ENCODE measurements around the gene CDKN2C.

CDKN2C gene

DNA sequence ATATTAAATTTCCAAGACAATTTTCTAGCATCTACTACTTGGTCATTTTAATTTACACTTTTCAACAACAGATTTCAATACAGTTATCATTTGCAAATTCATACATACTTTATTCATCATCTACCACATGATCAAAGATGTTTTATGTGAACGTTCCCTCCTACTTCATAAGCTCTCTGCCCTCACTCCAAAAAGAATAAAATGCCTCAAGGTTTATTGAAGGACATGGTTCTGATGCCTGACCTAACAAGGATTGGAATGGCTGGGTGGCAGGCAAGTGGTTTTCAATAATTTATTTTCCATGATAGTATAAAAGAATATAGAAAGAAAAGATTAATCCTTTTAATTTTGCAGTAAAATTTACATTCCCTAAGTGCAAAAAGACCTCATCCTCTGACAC is 5.4 kb downstream of the CDKN2C start (continued):
- TF ChIP-seq ZNF623 (tag by site-specific recombination; IDR thresholded peaks at IDR 0.05): no peak

GRCh38 chr1:50976111-50976889 is 6.3 kb downstream of the CDKN2C start:
- no peaks in the 10 kb centered on the region for H3K9me3 ChIP-seq (ENCODE audit: control insufficient read depth, insufficient read depth, low read depth, low read length)
- peak overlapping the region; percentile 98 for H3K4me3 ChIP-seq (ENCODE audit: low read depth, low read length)
- ChIA-PET POLR2A (interaction anchor here (0.9 to 8.1 kb wide), 7 partner anchors 7 to 47 kb away, joined by 3 to 157 read pairs (median 4); partner anchors contain the start of genes CDKN2C and FAF1), CTCF (interaction anchor here (0.6 to 1.3 kb wide), 5 partner anchors 18 to 310 kb away, joined by 3 to 7 read pairs (median 3); no protein-coding TSS in a partner anchor)
- peak overlapping the region; percentile 99 for H3K27ac ChIP-seq (ENCODE audit: extremely low read depth, low read depth, low read length)
- peaks cover 10% of the 10 kb centered on the region; the same call in 1 of the 2 replicates for H3K4me1 ChIP-seq (ENCODE audit: control insufficient read depth, insufficient read depth, low read length)
- peaks cover 0 to 2% of the 10 kb centered on the region in 2 experiments; a peak in 1 of 3 replicates for H3K36me3 ChIP-seq (ENCODE audit: control insufficient read depth in 2 of 2, insufficient read depth in 1 of 2, low read length in 2 of 2)
- TF ChIP-seq ZNF2 (tag by site-specific recombination; IDR thresholded peaks at IDR 0.05): 0 out of 2 replicates have a peak, but pooled peaks have one; percentile 59
- TF ChIP-seq CTCF (tag by site-specific recombination; IDR thresholded peaks at IDR 0.05): peak; percentile 49
- TF ChIP-seq ZNF24 (tag by site-specific recombination; IDR thresholded peaks at IDR 0.05): peak; percentile 72; the same call in 1 of the 2 replicates
- TF ChIP-seq, protein P1, sequence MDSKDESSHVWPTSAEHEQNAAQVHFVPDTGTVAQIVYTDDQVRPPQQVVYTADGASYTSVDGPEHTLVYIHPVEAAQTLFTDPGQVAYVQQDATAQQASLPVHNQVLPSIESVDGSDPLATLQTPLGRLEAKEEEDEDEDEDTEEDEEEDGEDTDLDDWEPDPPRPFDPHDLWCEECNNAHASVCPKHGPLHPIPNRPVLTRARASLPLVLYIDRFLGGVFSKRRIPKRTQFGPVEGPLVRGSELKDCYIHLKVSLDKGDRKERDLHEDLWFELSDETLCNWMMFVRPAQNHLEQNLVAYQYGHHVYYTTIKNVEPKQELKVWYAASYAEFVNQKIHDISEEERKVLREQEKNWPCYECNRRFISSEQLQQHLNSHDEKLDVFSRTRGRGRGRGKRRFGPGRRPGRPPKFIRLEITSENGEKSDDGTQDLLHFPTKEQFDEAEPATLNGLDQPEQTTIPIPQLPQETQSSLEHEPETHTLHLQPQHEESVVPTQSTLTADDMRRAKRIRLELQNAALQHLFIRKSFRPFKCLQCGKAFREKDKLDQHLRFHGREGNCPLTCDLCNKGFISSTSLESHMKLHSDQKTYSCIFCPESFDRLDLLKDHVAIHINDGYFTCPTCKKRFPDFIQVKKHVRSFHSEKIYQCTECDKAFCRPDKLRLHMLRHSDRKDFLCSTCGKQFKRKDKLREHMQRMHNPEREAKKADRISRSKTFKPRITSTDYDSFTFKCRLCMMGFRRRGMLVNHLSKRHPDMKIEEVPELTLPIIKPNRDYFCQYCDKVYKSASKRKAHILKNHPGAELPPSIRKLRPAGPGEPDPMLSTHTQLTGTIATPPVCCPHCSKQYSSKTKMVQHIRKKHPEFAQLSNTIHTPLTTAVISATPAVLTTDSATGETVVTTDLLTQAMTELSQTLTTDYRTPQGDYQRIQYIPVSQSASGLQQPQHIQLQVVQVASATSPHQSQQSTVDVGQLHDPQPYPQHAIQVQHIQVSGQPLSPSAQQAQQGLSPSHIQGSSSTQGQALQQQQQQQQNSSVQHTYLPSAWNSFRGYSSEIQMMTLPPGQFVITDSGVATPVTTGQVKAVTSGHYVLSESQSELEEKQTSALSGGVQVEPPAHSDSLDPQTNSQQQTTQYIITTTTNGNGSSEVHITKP (tag by site-specific recombination; IDR thresholded peaks at IDR 0.05): peak; percentile 44; the same call in 1 of the 2 replicates
- TF ChIP-seq GFI1B (tag by site-specific recombination; IDR thresholded peaks at IDR 0.05): no peak
- TF ChIP-seq, protein P2, sequence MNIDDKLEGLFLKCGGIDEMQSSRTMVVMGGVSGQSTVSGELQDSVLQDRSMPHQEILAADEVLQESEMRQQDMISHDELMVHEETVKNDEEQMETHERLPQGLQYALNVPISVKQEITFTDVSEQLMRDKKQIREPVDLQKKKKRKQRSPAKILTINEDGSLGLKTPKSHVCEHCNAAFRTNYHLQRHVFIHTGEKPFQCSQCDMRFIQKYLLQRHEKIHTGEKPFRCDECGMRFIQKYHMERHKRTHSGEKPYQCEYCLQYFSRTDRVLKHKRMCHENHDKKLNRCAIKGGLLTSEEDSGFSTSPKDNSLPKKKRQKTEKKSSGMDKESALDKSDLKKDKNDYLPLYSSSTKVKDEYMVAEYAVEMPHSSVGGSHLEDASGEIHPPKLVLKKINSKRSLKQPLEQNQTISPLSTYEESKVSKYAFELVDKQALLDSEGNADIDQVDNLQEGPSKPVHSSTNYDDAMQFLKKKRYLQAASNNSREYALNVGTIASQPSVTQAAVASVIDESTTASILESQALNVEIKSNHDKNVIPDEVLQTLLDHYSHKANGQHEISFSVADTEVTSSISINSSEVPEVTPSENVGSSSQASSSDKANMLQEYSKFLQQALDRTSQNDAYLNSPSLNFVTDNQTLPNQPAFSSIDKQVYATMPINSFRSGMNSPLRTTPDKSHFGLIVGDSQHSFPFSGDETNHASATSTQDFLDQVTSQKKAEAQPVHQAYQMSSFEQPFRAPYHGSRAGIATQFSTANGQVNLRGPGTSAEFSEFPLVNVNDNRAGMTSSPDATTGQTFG (tag by site-specific recombination; IDR thresholded peaks at IDR 0.05; ENCODE audit: borderline replicate concordance): no peak
- TF ChIP-seq ZXDB (tag by site-specific recombination; IDR thresholded peaks at IDR 0.05): 0 out of 2 replicates have a peak, but pooled peaks have one; percentile 34
- peak; percentile 88 for TF ChIP-seq ZBTB17 (tag by site-specific recombination; IDR thresholded peaks at IDR 0.05)
- peak; percentile 76 for TF ChIP-seq ZNF600 (tag by site-specific recombination; IDR thresholded peaks at IDR 0.05)
- peak; percentile 63 for TF ChIP-seq PATZ1 (tag by site-specific recombination; IDR thresholded peaks at IDR 0.05)
- TF ChIP-seq ZNF529 (tag by site-specific recombination; IDR thresholded peaks at IDR 0.05; ENCODE audit: insufficient replicate concordance): no peak
- no peak for TF ChIP-seq ZNF488 (tag by site-specific recombination; IDR thresholded peaks at IDR 0.05)
- 0 out of 2 replicates have a peak, but pooled peaks have one; percentile 39 for TF ChIP-seq ZNF777 (tag by site-specific recombination; IDR thresholded peaks at IDR 0.05; ENCODE audit: borderline replicate concordance)
- TF ChIP-seq ZFP41 (tag by site-specific recombination; IDR thresholded peaks at IDR 0.05; ENCODE audit: borderline replicate concordance): no peak
- TF ChIP-seq ZBTB7A (tag by site-specific recombination; IDR thresholded peaks at IDR 0.05; ENCODE audit: low read depth): 0 out of 2 replicates have a peak, but pooled peaks have one; percentile 13
- TF ChIP-seq PRDM6 (tag by site-specific recombination; IDR thresholded peaks at IDR 0.05): peak; percentile 75
- 0 out of 2 replicates have a peak, but pooled peaks have one; percentile 13 for TF ChIP-seq KLF17 (tag by site-specific recombination; IDR thresholded peaks at IDR 0.05)
- TF ChIP-seq ZNF501 (tag by site-specific recombination; IDR thresholded peaks at IDR 0.05): peak; percentile 53; the same call in 1 of the 2 replicates
- no peak for TF ChIP-seq GLI4 (tag by site-specific recombination; IDR thresholded peaks at IDR 0.05)

All from HEK293 (cell line).